K562 (cell line): ENCODE results near the gene ABCA1. TPM values are rescaled to one million over a fixed set of nuclear protein-coding genes. Genes with fewer than 3 reads are reported as not detected.

ENCODE experiments used
- ATAC-seq: fragments of 200-7000 bp; cut with Tn5 transposase; 3 replicates; pipeline ENCODE4 v1.9.1; 2020; ENCODE audit warnings: moderate library complexity
- BruUV-seq: library from RNA; stranded (reverse); fragments of 400-500 nt; replicated peaks from 2 replicates; lab custom pipeline; 2021; lab: Mats Ljungman, UMichigan
- CTCF ChIA-PET: fragments of 300-600 bp; formaldehyde crosslinking; extraction: SDS; loops from one replicate; lab custom pipeline; 2021; ENCODE audit warnings: low intra/inter-chr PET ratio; lab: Yijun Ruan, JAX
- POLR2A ChIA-PET: fragments of 300-600, 350-650 bp; sonication (Branson Sonifier 250); formaldehyde crosslinking; extraction: SDS; loops from one replicate; lab custom pipeline; 2021; ENCODE audit warnings: antibody characterized with exemption, inconsistent platforms; lab: Yijun Ruan, JAX
- DNase-seq, 4 experiments: peaks; one replicate each; pipeline versions ENCODE4 v3.0.0 to v3.0.0-alpha.2; 2011 to 2018; ENCODE audit warnings: low spot score in 3 of 4, mixed read lengths in 3 of 4; ENCODE audit errors: extremely low read depth in 1 of 4
- FAIRE-seq: peaks from 2 replicates; lab custom pipeline; 2011; peaks lifted over from hg19 to GRCh38; lab: Jason Lieb, UNC
- H2AFZ ChIP-seq: 2 replicates; pipeline ENCODE4 v1.6.0; 2011; ENCODE audit warnings: low read depth, low read length, control low read depth, inconsistent platforms
- H3K27ac ChIP-seq: fragments of 200-600 bp; 3 replicates; pipeline ENCODE4 v1.8.0; 2011; ENCODE audit warnings: low read depth, mild to moderate bottlenecking, control low read depth, inconsistent platforms, low read length, moderate library complexity, mixed read lengths; ENCODE audit errors: extremely low read depth
- H3K27me3 ChIP-seq, 2 experiments: fragments of 300-600 bp in 1 of 2; 2 replicates in 1 of 2; 3 replicates in 1 of 2; pipeline versions ENCODE4 v1.6.0 to v1.8.0; 2011; ENCODE audit warnings: inconsistent platforms in 2 of 2, low read length in 2 of 2, mild to moderate bottlenecking in 1 of 2, mixed read lengths in 1 of 2, moderate library complexity in 1 of 2; ENCODE audit not compliant: control insufficient read depth in 2 of 2, insufficient read depth in 2 of 2
- H3K36me3 ChIP-seq: fragments of 300-600 bp; 3 replicates; pipeline ENCODE4 v1.8.0; 2011; ENCODE audit warnings: mild to moderate bottlenecking, low read length, inconsistent platforms; ENCODE audit not compliant: control insufficient read depth, insufficient read depth
- H3K4me1 ChIP-seq, 2 experiments: fragments of 200-600 bp in 1 of 2; replicated peaks in 1 of 2; 2 replicates in 1 of 2; 3 replicates in 1 of 2; pipeline versions ENCODE4 v1.5.1 to v1.8.0; 2011; ENCODE audit warnings: inconsistent platforms in 2 of 2, low read length in 2 of 2, mild to moderate bottlenecking in 1 of 2, mixed read lengths in 1 of 2, moderate library complexity in 1 of 2; ENCODE audit not compliant: control insufficient read depth in 2 of 2, insufficient read depth in 2 of 2
- H3K4me2 ChIP-seq: 2 replicates; pipeline ENCODE4 v1.6.1; 2011; ENCODE audit warnings: low read length, control low read depth, inconsistent platforms, mixed read lengths; ENCODE audit not compliant: insufficient read depth
- H3K4me3 ChIP-seq: fragments of 200-600 bp; sonication (generic), shearing (Covaris generic); 2 replicates; pipeline ENCODE4 v1.5.1; 2016; ENCODE audit warnings: control low read depth, inconsistent platforms
- H3K79me2 ChIP-seq: fragments of 200-600 bp; 3 replicates; pipeline ENCODE4 v1.8.0; 2011; ENCODE audit warnings: low read length, inconsistent platforms; ENCODE audit not compliant: control insufficient read depth, insufficient read depth
- H3K9ac ChIP-seq, 2 experiments: 2 replicates each; pipeline versions ENCODE4 v1.6.0 to v1.6.1; 2011; ENCODE audit warnings: low read depth in 2 of 2, low read length in 2 of 2, control low read depth in 1 of 2, inconsistent platforms in 1 of 2, mild to moderate bottlenecking in 1 of 2, mixed read lengths in 1 of 2; ENCODE audit not compliant: insufficient read depth in 1 of 2
- H3K9me1 ChIP-seq: one replicate; pipeline ENCODE4 v1.6.0; 2011; ENCODE audit warnings: inconsistent platforms, mild to moderate bottlenecking, low read length, moderate library complexity; ENCODE audit not compliant: control insufficient read depth, insufficient read depth
- H3K9me3 ChIP-seq: replicated peaks from 2 replicates; pipeline ENCODE4 v1.5.1; 2011; ENCODE audit warnings: low read depth, low read length, inconsistent platforms; ENCODE audit not compliant: control insufficient read depth, insufficient read depth
- H4K20me1 ChIP-seq: replicated peaks from 2 replicates; pipeline ENCODE4 v1.6.1; 2011; ENCODE audit warnings: low read length, inconsistent platforms, mixed read lengths; ENCODE audit not compliant: control insufficient read depth, insufficient read depth
- ELF2 ChIP-seq: fragments of 250-450 bp; sonication (Bioruptor Pico); IDR thresholded peaks from 2 replicates; pipeline ENCODE4 v1.5.0; 2021; ENCODE audit warnings: mild to moderate bottlenecking
- HSF4 ChIP-seq: fragments of 250-450 bp; sonication (Bioruptor Pico); IDR thresholded peaks from 2 replicates; pipeline ENCODE4 v2.1.2; 2022; ENCODE audit warnings: mild to moderate bottlenecking, moderate library complexity, borderline replicate concordance
- KHSRP ChIP-seq: fragments of 450-650 bp; IDR thresholded peaks from 2 replicates; pipeline ENCODE4 v1.6.1; 2017
- MTA3 ChIP-seq: fragments of 450-650 bp; formaldehyde crosslinking; IDR thresholded peaks from 2 replicates; pipeline ENCODE4 v1.6.1; 2017; ENCODE audit warnings: mild to moderate bottlenecking, borderline replicate concordance
- NFYB ChIP-seq: IDR thresholded peaks from 2 replicates; pipeline ENCODE4 v1.6.1; 2011; ENCODE audit warnings: mild to moderate bottlenecking, moderate library complexity; ENCODE audit not compliant: insufficient read length; ENCODE audit errors: extremely low read depth
- NR3C1 ChIP-seq: sonication (generic); formaldehyde crosslinking; IDR thresholded peaks from 2 replicates; pipeline ENCODE4 v1.8.1; 2022; ENCODE audit warnings: missing genetic modification reagents
- NRF1 ChIP-seq, 2 experiments: fragments of 450-650 bp; IDR thresholded peaks in 1 of 2; conservative IDR thresholded peaks in 1 of 2; 2 replicates each; pipeline ENCODE4 v1.6.1; 2014; ENCODE audit warnings: mild to moderate bottlenecking in 2 of 2
- PHTF2 ChIP-seq: fragments of 250-450 bp; sonication (Bioruptor Pico); IDR thresholded peaks from 2 replicates; pipeline ENCODE4 v1.5.0; 2021; ENCODE audit warnings: mild to moderate bottlenecking
- PRPF4 ChIP-seq: fragments of 200-400 bp; formaldehyde crosslinking; IDR thresholded peaks from one replicate; pipeline ENCODE4 v1.6.1; 2017; ENCODE audit warnings: low read length, low read depth, mild to moderate bottlenecking; ENCODE audit not compliant: insufficient read depth, poor library complexity, severe bottlenecking
- SAP30 ChIP-seq: fragments of 200-600 bp; sonication (generic); IDR thresholded peaks from 2 replicates; pipeline ENCODE4 v1.6.1; 2012; ENCODE audit warnings: borderline replicate concordance, low read depth, mild to moderate bottlenecking, moderate library complexity, low read length, control low read depth, inconsistent platforms; ENCODE audit not compliant: insufficient read depth, poor library complexity, severe bottlenecking
- STAT5B ChIP-seq: fragments of 250-450 bp; sonication (Bioruptor Pico); IDR thresholded peaks from 2 replicates; pipeline ENCODE4 v1.8.0; 2021; ENCODE audit warnings: mild to moderate bottlenecking, inconsistent platforms
- TAL1 ChIP-seq: fragments of 450-650 bp; IDR thresholded peaks from 2 replicates; pipeline ENCODE4 v1.6.1; 2016; ENCODE audit warnings: mild to moderate bottlenecking
- XRCC3 ChIP-seq: fragments of 450-650 bp; IDR thresholded peaks from 2 replicates; pipeline ENCODE4 v1.6.1; 2017; ENCODE audit warnings: mild to moderate bottlenecking, moderate library complexity
- YY1 ChIP-seq, 3 experiments: IDR thresholded peaks; 2 replicates each; pipeline ENCODE4 v1.6.1; 2011; ENCODE audit warnings: low read length in 2 of 3, mild to moderate bottlenecking in 2 of 3, moderate library complexity in 2 of 3, borderline replicate concordance in 1 of 3, control low read depth in 1 of 3, low read depth in 1 of 3; ENCODE audit not compliant: insufficient read depth in 3 of 3, insufficient replicate concordance in 2 of 3, control insufficient read depth in 1 of 3, insufficient read length in 1 of 3; ENCODE audit errors: extremely low read depth in 1 of 3
- ZNF311 ChIP-seq: fragments of 250-450 bp; sonication (Bioruptor Pico); IDR thresholded peaks from 2 replicates; pipeline ENCODE4 v1.4.0; 2020; ENCODE audit warnings: mild to moderate bottlenecking, moderate library complexity
- ZNF408 ChIP-seq: fragments of 250-450 bp; sonication (Bioruptor Pico); IDR thresholded peaks from 2 replicates; pipeline ENCODE4 v1.4.0; 2020; ENCODE audit warnings: low read depth, mild to moderate bottlenecking, moderate library complexity
- ZZZ3 ChIP-seq: fragments of 450-650 bp; IDR thresholded peaks from 2 replicates; pipeline ENCODE4 v1.6.1; 2016; ENCODE audit warnings: antibody characterized with exemption, mild to moderate bottlenecking, moderate library complexity
- WGBS: fragments of 100-300 bp; shearing (Covaris generic); methylation state at CpG from one replicate; pipeline ENCODE4 v1.1.6; 2016; ENCODE audit warnings: low coverage, mixed read lengths; ENCODE audit not compliant: insufficient coverage; ENCODE audit errors: missing lambda C conversion rate; 5-methylcytosine and 5-hydroxymethylcytosine counted together
- in situ Hi-C: fragments of 300-500 bp; cut with MboI; formaldehyde crosslinking; loops from 4 replicates; pipeline ENCODE4 v1.15.0; 2018; ENCODE audit warnings: inconsistent platforms, mixed read lengths
- intact Hi-C: fragments of 100-400 bp; cut with micrococcal nuclease; formaldehyde crosslinking; loops from 2 replicates; pipeline ENCODE4 v1.14.2; 2022
- polyA plus RNA-seq, 8 experiments: library from polyadenylated mRNA; depleted of rRNA in 4 of 8; stranded (reverse) in 5 of 8; unstranded in 3 of 8; fragments of >200 nt; fragmentation: Nextera tagmentation in 2 of 8; fragmentation: Illumina TruSeq in 1 of 8; extraction: Ambion mirVana in 2 of 8; extraction: Trizol in 1 of 8; gene quantifications; 2 replicates each; pipeline versions ENCODE4 v1.2.1 to v1.2.3, GENCODE V29; 2011 to 2014; ENCODE audit warnings: inconsistent platforms in 1 of 8, missing spikeins in 1 of 8
- total RNA-seq, 7 experiments: library from RNA; depleted of rRNA in 6 of 7; stranded (reverse); fragments of >200 nt in 6 of 7; fragmentation: Illumina TruSeq in 2 of 7; extraction: Trizol in 2 of 7; gene quantifications; 2 replicates each; pipeline versions ENCODE4 v1.2.1 to v1.2.3, GENCODE V29; 2011 to 2021; ENCODE audit warnings: low replicate concordance in 1 of 7
- TF ChIP-seq, protein P1 (sequence below): fragments of 450-650 bp; IDR thresholded peaks from 2 replicates; pipeline ENCODE4 v1.6.1; 2016; ENCODE audit warnings: missing biosample characterization, missing genetic modification characterization
- TF ChIP-seq, protein P2 (sequence below), 3 experiments: fragments of 200-800 bp in 1 of 3; sonication (Bioruptor generic) in 1 of 3; sonication (generic) in 1 of 3; formaldehyde crosslinking in 1 of 3; IDR thresholded peaks; 2 replicates each; pipeline versions ENCODE4 v1.6.1 to v1.8.0; 2016 to 2022; ENCODE audit warnings: mild to moderate bottlenecking in 2 of 3, missing compliant biosample characterization in 2 of 3, missing genetic modification characterization in 2 of 3, missing genetic modification reagents in 1 of 3
- TF ChIP-seq, protein P3 (sequence below): fragments of 450-650 bp; formaldehyde crosslinking; IDR thresholded peaks from 2 replicates; pipeline ENCODE4 v1.4.0; 2020; ENCODE audit warnings: mild to moderate bottlenecking, mixed read lengths

The ABCA1 gene
- total and polyA plus RNA-seq, 9 of the 15 experiments (the other 6 are each of a cell fraction or from before 2014, with no cell fraction given): under 0.01 to 0.18 (median 0.02) TPM; not detected in 5

DNA sequence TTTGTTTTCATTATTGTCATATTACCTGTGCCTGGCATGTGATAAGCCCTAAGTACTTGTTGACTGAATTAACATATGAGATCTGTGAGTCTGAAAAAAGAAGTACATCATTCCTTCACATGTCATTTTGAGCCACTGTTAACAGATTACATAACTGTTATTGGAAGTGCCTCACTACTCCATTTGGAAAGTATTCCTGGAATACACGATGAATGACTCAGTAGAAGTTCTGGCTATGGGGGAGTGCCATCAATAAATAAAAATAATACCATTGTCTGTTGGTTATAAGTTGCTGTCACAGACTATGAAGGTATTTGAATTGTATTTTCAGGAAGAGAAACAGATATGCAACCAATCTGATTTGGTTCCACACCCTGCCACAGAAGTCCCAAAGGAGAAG is 151.2 kb downstream of the ABCA1 start:
- H3K27me3 ChIP-seq: no peaks in the 10 kb centered on the region
- ChIA-PET POLR2A (no interaction called here), CTCF (no interaction called here)
- no TSS peak for BruUV-seq
- in situ Hi-C loops (no loop called here), intact Hi-C loops (no loop called here)
- no peaks in the 10 kb centered on the region for H4K20me1 ChIP-seq
- 40% methylated on average over 1 of the region's 1 CpG for WGBS
- FAIRE-seq (no peak), ATAC-seq (no peak), DNase-seq (no peak)
- H3K79me2 ChIP-seq: no peaks in the 10 kb centered on the region
- H3K36me3 ChIP-seq: no peaks in the 10 kb centered on the region; the same call in 2 of the 3 replicates
- H3K27ac ChIP-seq: no peak overlapping the region
- peaks cover 9 to 22% of the 10 kb centered on the region in 2 experiments for H3K4me1 ChIP-seq
- no peak overlapping the region for H3K4me3 ChIP-seq
- H3K4me2 ChIP-seq: no peak overlapping the region
- H2AFZ ChIP-seq: no peak overlapping the region
- TF ChIP-seq ZNF408 (CRISPR knock-in tag): no peak
- TF ChIP-seq ZZZ3: no peak
- no peak for TF ChIP-seq SAP30
- no peak for TF ChIP-seq NRF1 (conservative IDR thresholded peaks at IDR 0.05 in 1 of 2, IDR thresholded peaks at IDR 0.05 in 1 of 2)
- TF ChIP-seq, protein P1, sequence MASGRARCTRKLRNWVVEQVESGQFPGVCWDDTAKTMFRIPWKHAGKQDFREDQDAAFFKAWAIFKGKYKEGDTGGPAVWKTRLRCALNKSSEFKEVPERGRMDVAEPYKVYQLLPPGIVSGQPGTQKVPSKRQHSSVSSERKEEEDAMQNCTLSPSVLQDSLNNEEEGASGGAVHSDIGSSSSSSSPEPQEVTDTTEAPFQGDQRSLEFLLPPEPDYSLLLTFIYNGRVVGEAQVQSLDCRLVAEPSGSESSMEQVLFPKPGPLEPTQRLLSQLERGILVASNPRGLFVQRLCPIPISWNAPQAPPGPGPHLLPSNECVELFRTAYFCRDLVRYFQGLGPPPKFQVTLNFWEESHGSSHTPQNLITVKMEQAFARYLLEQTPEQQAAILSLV (tag): no peak
- TF ChIP-seq TAL1: no peak
- TF ChIP-seq, protein P2, sequence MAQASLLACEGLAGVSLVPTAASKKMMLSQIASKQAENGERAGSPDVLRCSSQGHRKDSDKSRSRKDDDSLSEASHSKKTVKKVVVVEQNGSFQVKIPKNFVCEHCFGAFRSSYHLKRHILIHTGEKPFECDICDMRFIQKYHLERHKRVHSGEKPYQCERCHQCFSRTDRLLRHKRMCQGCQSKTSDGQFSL (CRISPR knock-in tag; IDR thresholded peaks at IDR 0.05): no peak
- TF ChIP-seq, protein P2 (tag; IDR thresholded peaks at IDR 0.05): no peak
- no peak for TF ChIP-seq KHSRP
- no peak for TF ChIP-seq STAT5B (CRISPR knock-in tag)
- no peak for TF ChIP-seq NR3C1 (CRISPR knock-in tag)
- TF ChIP-seq ZNF311: no peak
- TF ChIP-seq, protein P3, sequence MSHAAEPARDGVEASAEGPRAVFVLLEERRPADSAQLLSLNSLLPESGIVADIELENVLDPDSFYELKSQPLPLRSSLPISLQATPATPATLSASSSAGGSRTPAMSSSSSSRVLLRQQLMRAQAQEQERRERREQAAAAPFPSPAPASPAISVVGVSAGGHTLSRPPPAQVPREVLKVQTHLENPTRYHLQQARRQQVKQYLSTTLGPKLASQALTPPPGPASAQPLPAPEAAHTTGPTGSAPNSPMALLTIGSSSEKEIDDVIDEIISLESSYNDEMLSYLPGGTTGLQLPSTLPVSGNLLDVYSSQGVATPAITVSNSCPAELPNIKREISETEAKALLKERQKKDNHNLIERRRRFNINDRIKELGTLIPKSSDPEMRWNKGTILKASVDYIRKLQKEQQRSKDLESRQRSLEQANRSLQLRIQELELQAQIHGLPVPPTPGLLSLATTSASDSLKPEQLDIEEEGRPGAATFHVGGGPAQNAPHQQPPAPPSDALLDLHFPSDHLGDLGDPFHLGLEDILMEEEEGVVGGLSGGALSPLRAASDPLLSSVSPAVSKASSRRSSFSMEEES (CRISPR knock-in tag): no peak
- no peak for TF ChIP-seq HSF4 (CRISPR knock-in tag)
- no peak for TF ChIP-seq ELF2 (CRISPR knock-in tag)
- TF ChIP-seq NFYB: no peak
- no peak for TF ChIP-seq XRCC3
- no peak for TF ChIP-seq MTA3
- TF ChIP-seq YY1 (IDR thresholded peaks at IDR 0.05; ENCODE audit: borderline replicate concordance in 1 of 3, control insufficient read depth in 1 of 3, extremely low read depth in 1 of 3, insufficient read depth in 3 of 3, insufficient read length in 1 of 3, insufficient replicate concordance in 2 of 3, low read depth in 1 of 3, low read length in 2 of 3): no peak
- TF ChIP-seq PRPF4: no peak
- no peak for TF ChIP-seq PHTF2 (CRISPR knock-in tag)
- H3K9me1 ChIP-seq: no peaks in the 10 kb centered on the region
- H3K9me3 ChIP-seq: no peaks in the 10 kb centered on the region
- H3K9ac ChIP-seq: no peak overlapping the region
